ENCODE results near the gene TMEM14B. TPM values are rescaled to one million over a fixed set of nuclear protein-coding genes. Genes with fewer than 3 reads are reported as not detected.
"Not testable (repeated sequence)": the region's sequence is repeated elsewhere in the genome, so short reads cannot be mapped to it uniquely, and the experiment has no call there.

Gene TMEM14B
- total RNA-seq: 10 to 100 TPM; 58.7 to 73.3 TPM

GRCh38 chr6:10747251-10747972 lies at the start of gene TMEM14B:
TMEM14B (plus strand) TSS chr6:10747805; CDS start chr6:10749246, 1,441 bp downstream.
- TF ChIP-seq CTCF (IDR thresholded peaks at IDR 0.05): no peak
- Histone ChIP-seq H3K27me3 (no peaks in the 10 kb centered on the region), H3K4me3 (peak within 1 kb of the TSS; percentile 60), H3K9me3 (no peaks in the 10 kb centered on the region), H3K4me1 (peaks cover 12% of the 10 kb centered on the region), H3K36me3 (no peaks in the 10 kb centered on the region), H3K27ac (peak within 1 kb of the TSS; percentile 80), H3K9ac (ENCODE audit: low read depth in 2 of 2, low read length in 2 of 2) (peak within 1 kb of the TSS; percentile 67 to 91)
- DNase-seq: peak; percentile 100
- intact Hi-C loops (cut with DNase I): loop anchor here (10.0 kb wide), 1 partner anchor 53 kb away; the partner anchor contains the start of genes C6orf52 and PAK1IP1

- Histone ChIP-seq H3K4me3 (no peak overlapping the region), H3K9ac (ENCODE audit: low read depth in 2 of 2, low read length in 2 of 2) (no peak overlapping the region), H3K27ac (no peak overlapping the region), H3K36me3 (no peaks in the 10 kb centered on the region), H3K9me3 (no peaks in the 10 kb centered on the region), H3K4me1 (no peaks in the 10 kb centered on the region), H3K27me3 (no peaks in the 10 kb centered on the region)
- intact Hi-C loops (cut with DNase I): no loop called here
- no peak for TF ChIP-seq CTCF (IDR thresholded peaks at IDR 0.05)
- DNase-seq: no peak
Measured at GRCh38 chr6:10713962-10714361, 33.6 kb upstream of the TMEM14B start.

GRCh38 chr6:10719296-10719963 lies 28.2 kb upstream of the TMEM14B start:
- Histone ChIP-seq H3K9ac (ENCODE audit: low read depth in 2 of 2, low read length in 2 of 2) (peak overlapping the region; percentile 71 to 95), H3K36me3 (no peaks in the 10 kb centered on the region), H3K27me3 (no peaks in the 10 kb centered on the region), H3K9me3 (no peaks in the 10 kb centered on the region), H3K4me1 (peaks cover 4% of the 10 kb centered on the region), H3K27ac (no peak overlapping the region), H3K4me3 (peak overlapping the region; percentile 50)
- intact Hi-C loops (cut with DNase I): no loop called here
- TF ChIP-seq CTCF (IDR thresholded peaks at IDR 0.05): no peak
- DNase-seq: no peak

- DNase-seq: peak; percentile 78
- no peaks in the 10 kb centered on the region for H3K27me3 ChIP-seq
- H3K4me3 ChIP-seq: peak overlapping the region; percentile 50
- H3K36me3 ChIP-seq: no peaks in the 10 kb centered on the region
- peak overlapping the region; percentile 71 to 95 for H3K9ac ChIP-seq (ENCODE audit: low read depth in 2 of 2, low read length in 2 of 2)
- peak overlapping the region; percentile 75 for H3K27ac ChIP-seq
- no peak for TF ChIP-seq CTCF (IDR thresholded peaks at IDR 0.05)
- H3K9me3 ChIP-seq: no peaks in the 10 kb centered on the region
- intact Hi-C loops (cut with DNase I): no loop called here
- H3K4me1 ChIP-seq: peaks cover 4% of the 10 kb centered on the region
Measured at GRCh38 chr6:10719964-10720264, 27.7 kb upstream of the TMEM14B start.

GRCh38 chr6:10720265-10720959 lies 27.2 kb upstream of the TMEM14B start:
- Histone ChIP-seq H3K27ac (peak overlapping the region; percentile 75), H3K27me3 (no peaks in the 10 kb centered on the region), H3K4me3 (peak overlapping the region; percentile 50), H3K9me3 (no peaks in the 10 kb centered on the region), H3K9ac (ENCODE audit: low read depth in 2 of 2, low read length in 2 of 2) (peak overlapping the region; percentile 71 to 95), H3K4me1 (peaks cover 4% of the 10 kb centered on the region), H3K36me3 (no peaks in the 10 kb centered on the region)
- peak; percentile 74 for DNase-seq
- intact Hi-C loops (cut with DNase I): no loop called here
- no peak for TF ChIP-seq CTCF (IDR thresholded peaks at IDR 0.05)

GRCh38 chr6:10720960-10721849 lies 26.4 kb upstream of the TMEM14B start:
- H3K36me3 ChIP-seq; H3K27me3 ChIP-seq; H3K9me3 ChIP-seq; intact Hi-C loops (cut with DNase I); H3K4me1 ChIP-seq: not testable (repeated sequence)
- peak overlapping the region; percentile 50 for H3K4me3 ChIP-seq
- peak overlapping the region; percentile 75 for H3K27ac ChIP-seq
- peak overlapping the region in 1 of 2 donors; percentile 95 for H3K9ac ChIP-seq (ENCODE audit: low read depth in 2 of 2, low read length in 2 of 2)
- DNase-seq: peak; percentile 44

Measured in colonic mucosa (tissue), 4 donors.